Measurements from ENCODE around the gene BORCS5.

- TF ChIP-seq CTCF (IDR thresholded peaks at IDR 0.05; ENCODE audit: control extremely low read depth in 1 of 3, insufficient read depth in 1 of 3, low read depth in 1 of 3, low read length in 3 of 3) (no peak), TAF1 (IDR thresholded peaks at IDR 0.05; ENCODE audit: low read depth, low read length) (no peak), CEBPB (IDR thresholded peaks at IDR 0.05; ENCODE audit: low read depth, low read length) (no peak), POLR2A (IDR thresholded peaks at IDR 0.05; ENCODE audit: control extremely low read depth in 1 of 2, low read depth in 2 of 2, low read length in 2 of 2) (no peak), MAX (IDR thresholded peaks at IDR 0.05) (no peak), JUND (IDR thresholded peaks at IDR 0.05; ENCODE audit: low read length) (no peak), EZH2 (IDR thresholded peaks at IDR 0.05; ENCODE audit: low read depth, low read length, severe bottlenecking) (no peak), MAFK (IDR thresholded peaks at IDR 0.05; ENCODE audit: low read depth, low read length) (no peak), HDAC2 (IDR thresholded peaks at IDR 0.05; ENCODE audit: borderline replicate concordance in 1 of 2, low read depth in 2 of 2, low read length in 2 of 2) (no peak), EP300 (IDR thresholded peaks at IDR 0.05; ENCODE audit: borderline replicate concordance in 1 of 2, low read depth in 2 of 2, low read length in 2 of 2) (no peak)
Observed at GRCh38 chr12:12365446-12365802, 8.5 kb downstream of the BORCS5 start.
